ENCODE data around the gene OTOR.

OTOR gene

GRCh38 chr20:16713066-16713465, 35.1 kb upstream of the OTOR start:
- H3K36me3 ChIP-seq (ENCODE audit: control insufficient read depth, insufficient read depth, low read length), result no peaks in the 10 kb centered on the region
- no peaks in the 10 kb centered on the region for H3K9me3 ChIP-seq (ENCODE audit: control insufficient read depth, low read length)
- no peak overlapping the region for H3K4me3 ChIP-seq (ENCODE audit: insufficient read depth, low read depth, low read length)
- peaks cover 7% of the 10 kb centered on the region for H3K4me1 ChIP-seq (ENCODE audit: control insufficient read depth, insufficient read depth, low read length)
- H3K27me3 ChIP-seq (ENCODE audit: control insufficient read depth, insufficient read depth, low read length, poor library complexity, severe bottlenecking), result no peaks in the 10 kb centered on the region
- no peak overlapping the region for H3K27ac ChIP-seq (ENCODE audit: insufficient read depth, low read depth, low read length, poor library complexity, severe bottlenecking)

- H3K27me3 ChIP-seq (ENCODE audit: control insufficient read depth, insufficient read depth, low read length, poor library complexity, severe bottlenecking), result no peaks in the 10 kb centered on the region
- peaks cover 7% of the 10 kb centered on the region for H3K4me1 ChIP-seq (ENCODE audit: control insufficient read depth, insufficient read depth, low read length)
- no peak overlapping the region for H3K4me3 ChIP-seq (ENCODE audit: insufficient read depth, low read depth, low read length)
- 95% methylated on average over 4 to 5 of the region's 5 CpGs for WGBS, 2 experiments
- no peaks in the 10 kb centered on the region for H3K36me3 ChIP-seq (ENCODE audit: control insufficient read depth, insufficient read depth, low read length)
- H3K9me3 ChIP-seq (ENCODE audit: control insufficient read depth, low read length), result no peaks in the 10 kb centered on the region
- H3K27ac ChIP-seq (ENCODE audit: insufficient read depth, low read depth, low read length, poor library complexity, severe bottlenecking), result no peak overlapping the region
Observed at GRCh38 chr20:16714242-16714641, 33.9 kb upstream of the OTOR start.

GRCh38 chr20:16714751-16715150, 33.4 kb upstream of the OTOR start:
- H3K4me1 ChIP-seq (ENCODE audit: control insufficient read depth, insufficient read depth, low read length), result peaks cover 7% of the 10 kb centered on the region
- no peak overlapping the region for H3K4me3 ChIP-seq (ENCODE audit: insufficient read depth, low read depth, low read length)
- no peaks in the 10 kb centered on the region for H3K27me3 ChIP-seq (ENCODE audit: control insufficient read depth, insufficient read depth, low read length, poor library complexity, severe bottlenecking)
- no peak overlapping the region for H3K27ac ChIP-seq (ENCODE audit: insufficient read depth, low read depth, low read length, poor library complexity, severe bottlenecking)
- no peaks in the 10 kb centered on the region for H3K9me3 ChIP-seq (ENCODE audit: control insufficient read depth, low read length)
- no peaks in the 10 kb centered on the region for H3K36me3 ChIP-seq (ENCODE audit: control insufficient read depth, insufficient read depth, low read length)
- WGBS, 2 experiments, result 83 to 86% methylated on average over 4 of the region's 4 CpGs

- Histone ChIP-seq H3K4me3 (ENCODE audit: insufficient read depth, low read depth, low read length) (no peak overlapping the region), H3K4me1 (ENCODE audit: control insufficient read depth, insufficient read depth, low read length) (peaks cover 7% of the 10 kb centered on the region), H3K27ac (ENCODE audit: insufficient read depth, low read depth, low read length, poor library complexity, severe bottlenecking) (no peak overlapping the region), H3K9me3 (ENCODE audit: control insufficient read depth, low read length) (no peaks in the 10 kb centered on the region), H3K27me3 (ENCODE audit: control insufficient read depth, insufficient read depth, low read length, poor library complexity, severe bottlenecking) (peaks cover 17% of the 10 kb centered on the region), H3K36me3 (ENCODE audit: control insufficient read depth, insufficient read depth, low read length) (no peaks in the 10 kb centered on the region)
- 91 to 94% methylated on average over 1 of the region's 1 CpG for WGBS, 2 experiments
Observed at GRCh38 chr20:16719421-16719820, 28.7 kb upstream of the OTOR start.

- no peaks in the 10 kb centered on the region for H3K4me1 ChIP-seq (ENCODE audit: control insufficient read depth, insufficient read depth, low read length)
- H3K27me3 ChIP-seq (ENCODE audit: control insufficient read depth, insufficient read depth, low read length, poor library complexity, severe bottlenecking), result peaks cover 48% of the 10 kb centered on the region
- H3K27ac ChIP-seq (ENCODE audit: insufficient read depth, low read depth, low read length, poor library complexity, severe bottlenecking), result no peak overlapping the region
- peaks cover 7% of the 10 kb centered on the region for H3K36me3 ChIP-seq (ENCODE audit: control insufficient read depth, insufficient read depth, low read length)
- peak overlapping the region; percentile 100 for H3K4me3 ChIP-seq (ENCODE audit: insufficient read depth, low read depth, low read length)
- H3K9me3 ChIP-seq (ENCODE audit: control insufficient read depth, low read length), result no peaks in the 10 kb centered on the region
- 92 to 96% methylated on average over 1 of the region's 1 CpG for WGBS, 2 experiments
Observed at GRCh38 chr20:16729080-16729479, 19.1 kb upstream of the OTOR start.

- no peaks in the 10 kb centered on the region for H3K4me1 ChIP-seq (ENCODE audit: control insufficient read depth, insufficient read depth, low read length)
- H3K9me3 ChIP-seq (ENCODE audit: control insufficient read depth, low read length), result no peaks in the 10 kb centered on the region
- H3K27me3 ChIP-seq (ENCODE audit: control insufficient read depth, insufficient read depth, low read length, poor library complexity, severe bottlenecking), result peaks cover 41% of the 10 kb centered on the region
- peak within 1 kb of the TSS; percentile 100 for H3K4me3 ChIP-seq (ENCODE audit: insufficient read depth, low read depth, low read length)
- WGBS, 2 experiments, result 5 to 6% methylated on average over 57 of the region's 57 CpGs
- peak within 1 kb of the TSS; percentile 79 for H3K27ac ChIP-seq (ENCODE audit: insufficient read depth, low read depth, low read length, poor library complexity, severe bottlenecking)
- peaks cover 9% of the 10 kb centered on the region for H3K36me3 ChIP-seq (ENCODE audit: control insufficient read depth, insufficient read depth, low read length)
Observed at GRCh38 chr20:16729565-16730460, 18.3 kb upstream of the OTOR start, which contains the start of gene SNRPB2. Gene SNRPB2, plus strand, starts transcription at chr20:16730026. Its CDS starts 1,677 bp downstream, at chr20:16731703.

GRCh38 chr20:16732506-16733152, 15.5 kb upstream of the OTOR start:
- Histone ChIP-seq H3K4me3 (ENCODE audit: insufficient read depth, low read depth, low read length) (no peak overlapping the region), H3K9me3 (ENCODE audit: control insufficient read depth, low read length) (no peaks in the 10 kb centered on the region), H3K27me3 (ENCODE audit: control insufficient read depth, insufficient read depth, low read length, poor library complexity, severe bottlenecking) (peaks cover 14% of the 10 kb centered on the region), H3K36me3 (ENCODE audit: control insufficient read depth, insufficient read depth, low read length) (peaks cover 28% of the 10 kb centered on the region), H3K27ac (ENCODE audit: insufficient read depth, low read depth, low read length, poor library complexity, severe bottlenecking) (no peak overlapping the region), H3K4me1 (ENCODE audit: control insufficient read depth, insufficient read depth, low read length) (no peaks in the 10 kb centered on the region)
- WGBS, 2 experiments, result 95 to 97% methylated on average over 4 of the region's 4 CpGs

GRCh38 chr20:16740365-16741072, 7.6 kb upstream of the OTOR start:
- Histone ChIP-seq H3K27me3 (ENCODE audit: control insufficient read depth, insufficient read depth, low read length, poor library complexity, severe bottlenecking) (no peaks in the 10 kb centered on the region), H3K36me3 (ENCODE audit: control insufficient read depth, insufficient read depth, low read length) (peaks cover 33% of the 10 kb centered on the region), H3K27ac (ENCODE audit: insufficient read depth, low read depth, low read length, poor library complexity, severe bottlenecking) (no peak overlapping the region), H3K4me3 (ENCODE audit: insufficient read depth, low read depth, low read length) (no peak overlapping the region), H3K9me3 (ENCODE audit: control insufficient read depth, low read length) (no peaks in the 10 kb centered on the region), H3K4me1 (ENCODE audit: control insufficient read depth, insufficient read depth, low read length) (no peaks in the 10 kb centered on the region)
- WGBS, 2 experiments, result 92 to 99% methylated on average over 4 of the region's 6 CpGs

- Histone ChIP-seq H3K9me3 (ENCODE audit: control insufficient read depth, low read length) (no peaks in the 10 kb centered on the region), H3K27ac (ENCODE audit: insufficient read depth, low read depth, low read length, poor library complexity, severe bottlenecking) (no peak overlapping the region), H3K4me3 (ENCODE audit: insufficient read depth, low read depth, low read length) (no peak overlapping the region), H3K4me1 (ENCODE audit: control insufficient read depth, insufficient read depth, low read length) (no peaks in the 10 kb centered on the region), H3K36me3 (ENCODE audit: control insufficient read depth, insufficient read depth, low read length) (peaks cover 18% of the 10 kb centered on the region), H3K27me3 (ENCODE audit: control insufficient read depth, insufficient read depth, low read length, poor library complexity, severe bottlenecking) (no peaks in the 10 kb centered on the region)
- WGBS, 2 experiments, result 86 to 87% methylated on average over 3 of the region's 3 CpGs
Observed at GRCh38 chr20:16744178-16744807, 3.9 kb upstream of the OTOR start.

All from ectodermal cell (in vitro differentiated cells).